HG03565 (cell line): ENCODE measurements around the gene DPYD.
A peak's percentile ranks its signal among the peaks of the same experiment; 100 is the strongest.

Experiments used
- ATAC-seq: cut with Tn5 transposase; IDR thresholded peaks from one replicate; pipeline ENCODE4 v1.9.1; 2021; ENCODE audit warnings: mild to moderate bottlenecking, moderate library complexity; ENCODE audit not compliant: unreplicated experiment

DPYD gene

GRCh38 chr1:97920832-97921571 lies at the start of gene DPYD:
DPYD (minus strand) TSS chr1:97921034; CDS start chr1:97920922, 112 bp downstream.
- ATAC-seq, result peak; percentile 80

GRCh38 chr1:97960470-97960869 lies 39.6 kb upstream of the DPYD start:
- no peak for ATAC-seq

- ATAC-seq, result no peak
Measured at GRCh38 chr1:97947695-97948094, 26.9 kb upstream of the DPYD start.

- ATAC-seq, result no peak
Measured at GRCh38 chr1:97943354-97943753, 22.5 kb upstream of the DPYD start.

- ATAC-seq, result no peak
Measured at GRCh38 chr1:97942161-97943123, 21.6 kb upstream of the DPYD start.

- no peak for ATAC-seq
Measured at GRCh38 chr1:97938285-97938642, 17.4 kb upstream of the DPYD start.

GRCh38 chr1:97936976-97937375 lies 16.1 kb upstream of the DPYD start:
- no peak for ATAC-seq

- ATAC-seq, result no peak
Measured at GRCh38 chr1:97934491-97934890, 13.7 kb upstream of the DPYD start.

GRCh38 chr1:97929874-97930851 lies 9.3 kb upstream of the DPYD start:
- no peak for ATAC-seq

GRCh38 chr1:97926017-97926708 lies 5.3 kb upstream of the DPYD start:
- no peak for ATAC-seq

- ATAC-seq, result no peak
Measured at GRCh38 chr1:97925151-97925550, 4.3 kb upstream of the DPYD start.

GRCh38 chr1:97923811-97924210 lies 3.0 kb upstream of the DPYD start:
- no peak for ATAC-seq

- no peak for ATAC-seq
Measured at GRCh38 chr1:97920276-97920831, 480 bp downstream of the DPYD start.

GRCh38 chr1:97919585-97920261 lies 1.1 kb downstream of the DPYD start:
- ATAC-seq, result no peak

- no peak for ATAC-seq
Measured at GRCh38 chr1:97918961-97919360, 1.9 kb downstream of the DPYD start.

- ATAC-seq, result no peak
Measured at GRCh38 chr1:97913506-97914139, 7.2 kb downstream of the DPYD start.

- no peak for ATAC-seq
Measured at GRCh38 chr1:97911266-97912215, 9.3 kb downstream of the DPYD start.

GRCh38 chr1:97909266-97909665 lies 11.6 kb downstream of the DPYD start:
- ATAC-seq, result no peak
